Forelimb muscle (tissue), 1 donor: ENCODE measurements around the gene PHF10. TPM values are rescaled to one million over a fixed set of nuclear protein-coding genes. Genes with fewer than 3 reads are reported as not detected.
"Not testable (repeated sequence)": the region's sequence is repeated elsewhere in the genome, so short reads cannot be mapped to it uniquely, and the experiment has no call there.

ENCODE experiments used
- DNase-seq: peaks from one replicate; pipeline ENCODE4 v3.0.0-alpha.2; 2013; ENCODE audit warnings: low read depth
- polyA plus RNA-seq: library from polyadenylated mRNA; unstranded; fragments of 120-200 nt; gene quantifications from one replicate; pipeline ENCODE4 v1.2.1, GENCODE V29; 2013; ENCODE audit not compliant: insufficient read length

PHF10 gene
- polyA plus RNA-seq: 70.8 TPM

- no peak for DNase-seq
Observed at GRCh38 chr6:169724494-169725124, at the start of gene PHF10. Gene PHF10 (minus strand): TSS chr6:169724500. CDS start chr6:169723931, 569 bp downstream.

GRCh38 chr6:169766921-169767736 lies 42.8 kb upstream of the PHF10 start:
- no peak for DNase-seq

GRCh38 chr6:169766232-169766631 lies 41.9 kb upstream of the PHF10 start:
- DNase-seq: no peak

- not testable (repeated sequence) for DNase-seq
Observed at GRCh38 chr6:169765789-169766188, 41.5 kb upstream of the PHF10 start.

- no peak for DNase-seq
Observed at GRCh38 chr6:169763881-169764280, 39.6 kb upstream of the PHF10 start.

- DNase-seq: no peak
Observed at GRCh38 chr6:169763308-169763707, 39.0 kb upstream of the PHF10 start.

GRCh38 chr6:169755162-169755561 lies 30.9 kb upstream of the PHF10 start:
- DNase-seq: no peak

GRCh38 chr6:169752074-169752623 lies 27.8 kb upstream of the PHF10 start:
- DNase-seq: no peak

GRCh38 chr6:169751242-169752073 lies 27.2 kb upstream of the PHF10 start, which contains the start of the genes DYNLT2 and ERMARD:
Gene DYNLT2 (minus strand): TSS chr6:169751572. CDS start chr6:169751458, 114 bp downstream.
Gene ERMARD (plus strand): TSS chr6:169751622. CDS start chr6:169751658, 36 bp downstream.
- DNase-seq: peak; percentile 81

DNA sequence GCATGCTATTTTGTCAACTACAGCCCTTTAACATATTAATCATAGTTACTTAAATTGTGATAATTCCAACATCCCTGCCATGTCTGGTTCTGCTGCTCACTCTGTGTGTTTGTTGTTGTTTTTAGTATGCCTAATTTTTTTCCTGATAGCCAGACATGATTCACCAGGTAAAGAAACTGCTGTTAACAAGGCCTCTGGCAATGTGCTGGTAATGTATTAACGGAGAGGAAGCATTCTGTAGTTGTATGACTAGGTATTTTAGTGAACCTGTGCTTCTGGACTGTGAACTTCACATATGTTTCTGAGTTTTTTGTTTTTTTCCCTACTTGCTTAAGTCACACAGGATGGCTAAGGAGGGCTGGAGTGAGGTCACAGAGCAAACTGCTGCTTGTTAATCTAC lies 22.3 kb upstream of the PHF10 start:
- DNase-seq: no peak

DNA sequence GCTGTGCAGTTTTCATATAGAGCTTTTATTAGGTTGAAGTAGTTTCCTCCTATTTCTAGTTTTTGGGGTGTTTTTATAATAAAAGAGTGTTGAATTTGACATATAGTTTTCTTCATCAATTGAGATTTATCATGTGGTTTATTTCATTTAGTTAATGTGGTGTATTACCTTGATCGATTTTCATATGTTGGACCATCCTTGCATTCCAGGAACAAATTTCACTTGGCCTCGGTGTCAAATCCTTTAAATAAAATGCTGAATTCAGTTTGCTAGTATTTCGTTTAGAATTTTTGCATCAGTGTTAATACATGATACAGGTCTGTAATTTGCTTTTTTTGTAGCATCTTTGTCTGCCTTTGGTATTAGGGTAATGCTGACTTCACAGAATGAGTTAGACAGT lies 21.1 kb upstream of the PHF10 start:
- no peak for DNase-seq

DNA sequence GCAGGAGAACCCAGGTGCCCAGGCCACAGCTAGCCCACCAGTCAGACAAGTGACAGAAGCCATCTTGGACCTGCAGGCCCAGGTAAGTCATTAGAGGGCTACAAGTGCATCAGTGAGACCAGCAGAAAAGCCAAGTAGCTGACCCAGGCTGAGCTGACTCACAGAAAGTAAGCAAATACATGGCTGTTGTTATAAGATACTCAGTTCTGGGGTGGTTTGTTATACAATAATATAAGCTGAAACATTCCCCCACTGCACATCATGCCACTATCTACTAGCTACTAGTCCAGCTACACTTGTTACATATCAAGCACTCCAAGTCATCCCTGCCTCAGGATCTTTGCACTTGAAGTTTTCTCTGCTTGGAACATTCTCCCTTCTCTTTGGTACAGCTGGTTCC lies 17.0 kb upstream of the PHF10 start:
- DNase-seq: no peak

DNA sequence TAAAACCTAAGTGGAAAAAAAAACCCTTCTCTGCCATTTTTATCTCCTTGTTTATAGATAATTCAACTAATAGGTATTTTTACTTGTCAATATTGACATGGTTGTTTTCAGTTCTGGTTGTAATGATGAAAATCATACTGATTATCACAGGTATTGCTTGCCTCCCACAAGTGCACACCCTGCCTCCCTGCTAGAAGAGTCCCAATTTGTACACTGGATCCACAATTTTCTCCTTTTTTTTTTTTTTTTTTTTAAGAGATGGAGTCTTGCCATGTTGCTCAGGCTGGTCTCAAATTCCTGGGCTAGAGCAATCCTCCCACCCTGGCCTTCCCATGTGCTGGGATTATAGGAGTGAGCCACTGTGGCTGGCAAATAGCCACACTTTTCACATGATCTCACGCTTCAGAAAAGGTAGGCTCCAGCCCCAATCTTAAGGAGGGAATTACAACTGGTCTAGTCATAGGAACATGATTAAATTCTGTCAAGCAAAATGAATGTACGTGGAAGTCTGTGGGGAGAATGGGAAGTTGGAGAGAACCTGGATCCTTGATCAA lies 14.8 kb upstream of the PHF10 start:
- no peak for DNase-seq

GRCh38 chr6:169738204-169738975 lies 14.1 kb upstream of the PHF10 start:
- DNase-seq: no peak

DNA sequence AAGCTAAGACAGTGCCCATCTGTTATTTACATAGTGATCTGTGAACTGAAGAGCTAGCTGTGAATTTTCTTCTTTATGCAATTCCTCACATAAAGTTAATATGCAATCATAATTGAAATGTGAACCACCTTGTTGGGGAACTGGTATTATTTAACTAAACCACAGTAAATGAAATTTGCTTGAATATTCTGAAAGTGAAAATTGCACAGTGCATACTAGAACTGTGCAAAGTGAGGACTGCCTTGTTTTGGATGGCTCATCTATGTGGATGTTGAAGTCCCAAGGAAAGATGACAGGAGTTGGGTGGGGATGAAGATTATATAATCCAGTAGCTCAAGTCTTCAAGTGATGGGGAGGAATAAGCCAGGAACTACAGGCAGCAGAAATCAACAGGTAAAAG lies 5.7 kb upstream of the PHF10 start:
- no peak for DNase-seq

DNA sequence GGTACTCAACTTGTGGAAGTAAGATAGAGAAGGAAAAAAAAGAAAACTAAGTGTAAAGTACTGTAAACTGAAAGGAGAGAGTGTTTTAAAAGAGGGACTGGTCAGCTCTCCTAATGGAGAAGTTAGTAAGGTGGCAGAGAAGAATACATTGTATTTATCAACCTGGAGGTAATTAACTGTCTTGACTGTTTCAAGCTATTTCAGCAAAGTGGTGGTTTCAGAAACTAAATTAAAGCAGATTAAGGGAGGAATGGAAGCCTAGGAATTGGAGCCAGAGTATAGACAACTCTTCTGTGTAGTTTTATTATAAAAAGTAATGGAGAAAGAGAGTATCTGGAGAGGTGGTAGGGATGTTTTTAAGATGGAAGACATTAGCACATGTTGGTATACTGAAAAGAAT lies 2.7 kb upstream of the PHF10 start:
- no peak for DNase-seq

- no peak for DNase-seq
Observed at GRCh38 chr6:169726049-169726400, 1.7 kb upstream of the PHF10 start.

- no peak for DNase-seq
Observed at GRCh38 chr6:169725125-169726048, 1.1 kb upstream of the PHF10 start.

DNA sequence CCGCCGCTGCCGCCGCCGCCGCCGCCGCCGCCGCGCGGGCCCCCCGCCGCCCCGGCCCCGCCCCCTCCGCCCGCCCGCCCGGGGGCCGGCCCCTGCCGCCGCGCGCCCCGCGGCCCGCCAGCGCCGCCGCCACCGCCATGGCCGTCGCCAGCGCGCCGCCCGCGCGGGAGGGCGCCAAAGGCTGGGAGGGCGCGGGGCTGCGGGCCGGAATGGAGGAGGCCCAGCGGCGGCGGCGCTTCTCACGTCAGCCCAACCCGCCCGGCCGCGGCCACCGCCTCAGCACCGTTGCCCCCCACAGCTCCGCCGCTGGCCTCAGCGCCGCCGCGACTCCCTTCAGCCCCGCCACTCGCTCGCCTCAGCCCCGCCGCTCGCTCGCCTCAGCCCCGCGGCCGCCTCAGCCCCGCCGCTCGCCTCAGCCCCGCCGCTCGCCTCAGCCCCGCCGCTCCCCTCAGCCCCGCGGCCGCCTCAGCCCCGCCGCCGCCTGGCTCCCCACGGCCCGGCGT lies 258 bp downstream of the PHF10 start:
- DNase-seq: no peak
